GM12801 (cell line): ENCODE data around the gene TSHZ3.

ENCODE experiments used
- TF ChIP-seq, protein P1 (sequence below): IDR thresholded peaks from one replicate; pipeline ENCODE4 v1.5.1; 2011; ENCODE audit warnings: control low read depth; ENCODE audit not compliant: insufficient read length; ENCODE audit errors: extremely low read depth

Gene TSHZ3

DNA sequence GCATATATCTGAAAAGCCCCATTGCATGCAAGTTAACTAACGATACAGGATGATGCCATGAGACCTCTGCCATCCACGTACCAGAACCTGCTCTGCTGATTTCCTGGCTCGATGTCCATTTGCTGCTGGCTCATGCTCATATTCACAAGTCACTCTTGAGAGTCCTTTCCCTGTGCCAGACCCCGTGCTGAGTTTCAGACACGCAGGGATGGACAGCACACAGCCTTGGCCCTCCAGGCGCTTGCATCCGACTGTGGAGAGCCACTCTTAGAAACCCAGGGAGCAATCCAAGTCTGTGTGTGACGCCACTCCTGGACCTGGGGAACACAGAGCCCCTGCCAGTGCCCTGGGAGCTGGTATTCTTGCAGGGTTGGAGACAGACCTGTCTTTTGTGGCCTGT is 37.6 kb upstream of the TSHZ3 start:
- TF ChIP-seq, protein P1, sequence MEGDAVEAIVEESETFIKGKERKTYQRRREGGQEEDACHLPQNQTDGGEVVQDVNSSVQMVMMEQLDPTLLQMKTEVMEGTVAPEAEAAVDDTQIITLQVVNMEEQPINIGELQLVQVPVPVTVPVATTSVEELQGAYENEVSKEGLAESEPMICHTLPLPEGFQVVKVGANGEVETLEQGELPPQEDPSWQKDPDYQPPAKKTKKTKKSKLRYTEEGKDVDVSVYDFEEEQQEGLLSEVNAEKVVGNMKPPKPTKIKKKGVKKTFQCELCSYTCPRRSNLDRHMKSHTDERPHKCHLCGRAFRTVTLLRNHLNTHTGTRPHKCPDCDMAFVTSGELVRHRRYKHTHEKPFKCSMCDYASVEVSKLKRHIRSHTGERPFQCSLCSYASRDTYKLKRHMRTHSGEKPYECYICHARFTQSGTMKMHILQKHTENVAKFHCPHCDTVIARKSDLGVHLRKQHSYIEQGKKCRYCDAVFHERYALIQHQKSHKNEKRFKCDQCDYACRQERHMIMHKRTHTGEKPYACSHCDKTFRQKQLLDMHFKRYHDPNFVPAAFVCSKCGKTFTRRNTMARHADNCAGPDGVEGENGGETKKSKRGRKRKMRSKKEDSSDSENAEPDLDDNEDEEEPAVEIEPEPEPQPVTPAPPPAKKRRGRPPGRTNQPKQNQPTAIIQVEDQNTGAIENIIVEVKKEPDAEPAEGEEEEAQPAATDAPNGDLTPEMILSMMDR: no peak

DNA sequence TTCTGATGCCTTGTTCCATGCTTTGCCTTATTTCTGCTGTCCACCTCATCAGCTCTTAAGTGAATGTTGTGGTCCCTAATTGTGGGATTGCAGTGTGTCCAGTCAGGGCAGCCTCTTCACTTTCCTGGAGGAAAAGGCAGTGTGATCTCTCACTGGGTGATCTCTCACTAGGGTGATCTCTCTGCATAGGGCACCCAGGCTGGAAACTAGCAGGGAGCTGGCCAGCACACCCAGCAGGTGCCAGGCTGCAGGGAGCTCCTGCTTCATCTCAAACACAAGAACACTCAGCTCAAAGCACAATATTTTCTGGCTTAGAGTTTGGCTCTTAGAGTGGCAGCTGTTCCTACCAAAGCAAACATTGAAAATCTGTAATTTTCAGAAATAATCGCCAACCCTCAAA is 36.5 kb upstream of the TSHZ3 start:
- TF ChIP-seq, protein P1: no peak

DNA sequence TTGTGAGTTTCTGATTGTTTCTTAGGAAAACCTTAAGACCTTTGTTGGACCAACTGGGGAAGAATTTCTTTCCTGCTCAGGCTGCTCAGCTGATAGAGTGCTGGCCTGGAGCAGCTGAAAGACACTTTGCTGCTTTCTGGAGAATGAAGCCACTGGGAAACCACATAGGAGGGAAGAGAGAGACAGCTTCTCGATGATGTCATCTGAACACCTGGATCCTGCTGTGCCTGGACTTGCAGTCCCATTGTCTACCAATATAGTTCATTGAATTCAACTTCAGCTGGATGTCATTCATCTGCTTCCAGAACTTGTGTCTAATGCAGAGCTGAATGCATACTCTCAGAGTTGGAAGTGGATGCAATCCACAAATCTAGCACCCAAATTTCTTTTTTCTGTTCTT is 34.3 kb upstream of the TSHZ3 start:
- TF ChIP-seq, protein P1: no peak

DNA sequence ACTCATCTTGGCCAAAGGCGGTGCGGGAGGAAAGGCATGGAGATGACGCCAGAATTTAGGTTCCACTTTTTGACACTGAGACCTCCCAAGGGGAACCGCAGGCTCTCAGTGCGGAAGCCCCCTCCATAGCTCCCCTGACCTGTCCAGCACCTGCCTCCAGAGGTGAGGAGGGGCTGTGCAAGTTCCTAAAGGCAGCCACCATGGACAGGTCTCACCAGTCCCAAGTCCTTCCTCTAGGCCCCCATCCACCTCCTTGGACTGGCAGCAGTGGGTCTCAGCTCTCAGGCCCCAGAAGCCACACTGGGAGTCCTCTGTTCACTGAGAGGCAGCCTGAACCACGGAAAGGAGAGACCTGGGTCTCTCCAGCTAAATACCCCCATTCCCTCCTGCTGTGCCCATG is 31.6 kb upstream of the TSHZ3 start:
- TF ChIP-seq, protein P1: no peak

DNA sequence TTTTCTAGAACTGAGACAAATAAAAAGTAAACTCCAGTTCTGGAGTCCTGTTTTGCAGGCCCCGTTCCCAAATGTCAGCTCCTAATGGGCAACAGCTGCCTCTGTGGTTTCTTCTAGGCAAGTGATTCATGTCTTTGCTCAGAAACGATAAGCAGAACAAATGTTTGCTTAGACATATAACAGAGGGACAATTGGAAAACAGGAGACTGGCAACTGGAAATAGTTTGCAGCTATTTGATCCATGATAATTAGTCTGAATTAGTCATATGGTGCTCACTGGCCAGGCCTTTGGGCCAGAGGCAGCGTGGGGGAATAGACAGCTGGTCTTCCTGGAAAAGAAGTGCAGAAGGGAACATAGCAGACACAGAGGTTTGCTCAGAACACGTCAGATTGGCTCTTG is 29.2 kb upstream of the TSHZ3 start:
- TF ChIP-seq, protein P1: no peak

DNA sequence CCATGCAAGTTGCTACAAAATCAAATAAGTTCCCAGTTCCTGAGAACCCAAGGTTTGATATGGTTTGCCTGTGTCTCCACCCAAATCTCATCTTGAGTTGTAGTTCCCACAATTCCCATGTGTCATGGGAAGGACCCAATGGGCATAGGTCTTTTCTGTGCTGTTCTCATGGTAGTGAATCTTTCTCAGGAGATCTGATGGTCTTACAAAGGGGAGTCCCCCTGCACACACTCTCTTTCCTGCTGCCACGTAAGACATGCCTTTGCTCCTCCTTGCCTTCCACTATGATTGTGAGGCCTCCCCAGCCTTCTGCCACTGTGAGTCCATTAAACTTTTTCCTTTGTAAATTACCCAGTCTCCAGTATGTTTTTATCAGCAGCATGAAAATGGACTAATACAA is 28.5 kb upstream of the TSHZ3 start:
- TF ChIP-seq, protein P1: no peak

DNA sequence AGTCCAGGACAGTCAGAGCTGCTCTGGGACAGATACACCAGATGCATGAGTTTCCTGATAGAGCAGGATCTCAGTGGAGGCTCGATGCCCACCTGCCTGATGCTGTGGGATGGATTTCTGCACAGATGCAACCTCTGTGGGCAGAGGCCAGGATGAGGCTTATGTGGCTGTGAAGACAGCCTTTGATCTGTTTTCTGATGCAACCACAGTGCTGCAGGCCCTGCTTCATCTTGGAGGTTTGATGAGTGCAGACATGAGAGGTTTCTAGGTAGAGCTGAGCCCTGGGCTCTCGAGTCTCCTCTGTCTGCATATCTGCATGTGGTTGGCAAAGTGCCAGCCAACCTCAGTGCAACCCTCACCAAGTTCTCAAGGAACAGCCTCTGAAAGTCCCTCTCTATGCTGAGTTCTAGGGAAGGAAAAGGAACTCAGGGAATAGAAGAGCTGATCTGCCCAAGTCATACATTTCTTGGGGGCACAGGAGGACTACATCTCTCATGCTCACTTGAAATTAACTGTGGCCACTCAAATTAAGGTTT is 23.1 kb upstream of the TSHZ3 start:
- TF ChIP-seq, protein P1: no peak

DNA sequence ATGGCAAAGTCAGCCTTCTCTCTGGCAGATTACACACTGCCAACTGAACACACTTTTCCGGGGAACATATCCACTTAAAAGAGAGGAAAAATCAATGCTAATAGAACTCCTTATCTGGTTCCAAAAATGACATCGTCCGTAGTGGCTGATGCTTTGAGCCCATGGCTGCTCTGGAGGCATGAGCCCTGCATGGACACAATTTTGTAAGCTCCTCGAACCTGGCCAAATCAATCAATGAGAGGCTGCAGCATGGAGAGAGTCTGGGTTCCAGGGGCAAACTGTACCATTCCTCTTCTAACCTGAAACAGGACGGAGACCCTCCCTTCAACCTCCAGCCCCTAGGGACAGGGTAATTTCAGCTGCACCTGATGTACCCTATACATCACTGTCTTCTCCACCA is 21.0 kb upstream of the TSHZ3 start:
- TF ChIP-seq, protein P1: no peak
